BJ (cell line): ENCODE data around the gene TGFB1. TPM values are rescaled to one million over a fixed set of nuclear protein-coding genes. Genes with fewer than 3 reads are reported as not detected.

Source experiments
- CTCF ChIA-PET: fragments of 350-600 bp; formaldehyde crosslinking; extraction: SDS; loops from one replicate; lab custom pipeline; 2021; ENCODE audit warnings: antibody characterized with exemption, inconsistent platforms; lab: Yijun Ruan, JAX
- POLR2A ChIA-PET: fragments of 300-600 bp; sonication (Branson Sonifier 250); formaldehyde crosslinking; extraction: SDS; loops from one replicate; lab custom pipeline; 2021; ENCODE audit warnings: antibody characterized with exemption; lab: Charles Lee
- DNase-seq: peaks from one replicate; pipeline ENCODE4 v3.0.0-alpha.2; 2011; ENCODE audit warnings: low read depth
- H3K27me3 ChIP-seq: 2 replicates; pipeline ENCODE4 v1.6.0; 2011; ENCODE audit warnings: low read length; ENCODE audit not compliant: control insufficient read depth, insufficient read depth
- H3K36me3 ChIP-seq: 2 replicates; pipeline ENCODE4 v1.5.1; 2011; ENCODE audit warnings: low read length; ENCODE audit not compliant: control insufficient read depth, insufficient read depth
- H3K4me3 ChIP-seq: 2 replicates; pipeline ENCODE4 v1.5.1; 2011; ENCODE audit warnings: low read depth, mild to moderate bottlenecking, control low read depth, low read length
- polyA plus RNA-seq: library from polyadenylated mRNA; depleted of rRNA; stranded (reverse); fragments of >200 nt; gene quantifications from 2 replicates; pipeline ENCODE4 v1.2.3, GENCODE V29; 2011
- TF ChIP-seq, protein P1 (sequence below): IDR thresholded peaks from 2 replicates; pipeline ENCODE4 v1.5.1; 2011; ENCODE audit warnings: low read depth, mild to moderate bottlenecking, control low read depth, inconsistent platforms, low read length, moderate library complexity; ENCODE audit not compliant: insufficient read depth

The TGFB1 gene
- polyA plus RNA-seq, 1 experiment = 11.2 TPM

DNA sequence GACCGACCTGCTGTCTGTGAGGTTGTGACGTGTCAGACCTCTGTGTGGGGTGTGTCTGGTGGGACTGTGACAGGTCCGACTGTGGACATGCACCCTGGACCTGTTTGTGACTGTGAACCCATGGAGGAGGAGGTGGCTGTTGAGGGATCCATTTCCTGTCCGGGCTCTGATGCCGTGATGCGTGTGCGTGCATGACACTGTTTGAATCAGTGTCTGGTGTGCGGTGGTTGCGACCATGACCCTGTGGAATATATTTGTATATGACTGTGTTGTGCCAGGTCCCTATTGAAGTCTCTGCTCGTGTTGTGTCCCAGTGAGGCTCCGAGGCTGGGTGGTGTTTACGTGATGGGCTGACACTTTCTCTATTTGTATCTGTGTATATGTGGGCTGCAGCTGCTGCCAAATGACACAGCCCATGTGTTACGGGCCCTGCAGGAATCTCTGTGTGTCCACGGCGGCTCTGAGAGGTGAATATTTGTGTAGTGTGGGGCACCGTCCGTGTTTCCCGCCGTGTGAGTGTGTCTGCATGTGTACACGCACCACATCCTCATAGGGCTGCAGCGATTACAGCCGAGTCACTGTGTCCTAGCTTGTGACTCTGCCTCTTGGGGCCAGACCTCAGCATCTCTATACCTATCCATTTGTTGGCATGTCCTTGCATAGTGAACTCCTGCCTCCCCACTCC lies 25.4 kb downstream of the TGFB1 start:
- DNase-seq = no peak
- TF ChIP-seq, protein P1, sequence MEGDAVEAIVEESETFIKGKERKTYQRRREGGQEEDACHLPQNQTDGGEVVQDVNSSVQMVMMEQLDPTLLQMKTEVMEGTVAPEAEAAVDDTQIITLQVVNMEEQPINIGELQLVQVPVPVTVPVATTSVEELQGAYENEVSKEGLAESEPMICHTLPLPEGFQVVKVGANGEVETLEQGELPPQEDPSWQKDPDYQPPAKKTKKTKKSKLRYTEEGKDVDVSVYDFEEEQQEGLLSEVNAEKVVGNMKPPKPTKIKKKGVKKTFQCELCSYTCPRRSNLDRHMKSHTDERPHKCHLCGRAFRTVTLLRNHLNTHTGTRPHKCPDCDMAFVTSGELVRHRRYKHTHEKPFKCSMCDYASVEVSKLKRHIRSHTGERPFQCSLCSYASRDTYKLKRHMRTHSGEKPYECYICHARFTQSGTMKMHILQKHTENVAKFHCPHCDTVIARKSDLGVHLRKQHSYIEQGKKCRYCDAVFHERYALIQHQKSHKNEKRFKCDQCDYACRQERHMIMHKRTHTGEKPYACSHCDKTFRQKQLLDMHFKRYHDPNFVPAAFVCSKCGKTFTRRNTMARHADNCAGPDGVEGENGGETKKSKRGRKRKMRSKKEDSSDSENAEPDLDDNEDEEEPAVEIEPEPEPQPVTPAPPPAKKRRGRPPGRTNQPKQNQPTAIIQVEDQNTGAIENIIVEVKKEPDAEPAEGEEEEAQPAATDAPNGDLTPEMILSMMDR = no peak
- POLR2A ChIA-PET = no interaction called here
- CTCF ChIA-PET = interaction anchor here (2.7 kb wide), 1 partner anchor 24 kb away, joined by 17 read pairs; no protein-coding TSS in a partner anchor
- Histone ChIP-seq H3K27me3 (no peaks in the 10 kb centered on the region), H3K36me3 (peaks cover 27% of the 10 kb centered on the region), H3K4me3 (no peak overlapping the region)

DNA sequence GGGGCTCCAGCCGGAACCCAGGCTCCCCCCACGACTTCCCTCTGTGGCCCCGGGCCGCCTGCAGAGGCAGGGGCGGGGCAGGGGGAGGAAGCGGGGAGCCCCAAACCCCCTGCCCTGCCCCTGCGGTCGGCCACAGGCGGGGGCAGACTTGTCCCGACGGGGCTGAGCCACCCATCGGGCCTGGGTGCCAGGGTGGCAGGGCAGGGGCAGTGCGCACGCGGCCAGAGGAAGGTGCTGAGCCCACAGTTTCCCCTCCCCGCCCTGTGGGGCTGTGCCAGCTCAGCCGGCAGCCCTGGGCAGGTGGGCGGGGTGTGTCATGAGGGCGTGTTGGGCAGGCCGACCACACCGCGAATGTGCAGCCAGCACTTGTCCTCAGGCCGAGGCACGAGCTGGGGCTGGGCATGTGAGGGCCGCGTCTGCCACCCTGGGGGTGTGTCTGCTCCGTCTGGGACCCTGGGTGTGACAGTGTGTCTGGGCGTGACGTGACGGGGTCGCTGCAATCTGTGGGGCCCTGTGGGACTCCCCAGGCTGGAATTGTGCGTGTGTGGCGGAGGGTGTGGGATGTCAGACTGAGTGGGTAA lies 26.1 kb downstream of the TGFB1 start:
- POLR2A ChIA-PET = no interaction called here
- CTCF ChIA-PET = interaction anchor here (2.7 kb wide), 1 partner anchor 25 kb away, joined by 17 read pairs; no protein-coding TSS in a partner anchor
- no peak for DNase-seq
- TF ChIP-seq, protein P1 = no peak
- H3K27me3 ChIP-seq = no peaks in the 10 kb centered on the region
- no peak overlapping the region for H3K4me3 ChIP-seq
- H3K36me3 ChIP-seq = peaks cover 24% of the 10 kb centered on the region

DNA sequence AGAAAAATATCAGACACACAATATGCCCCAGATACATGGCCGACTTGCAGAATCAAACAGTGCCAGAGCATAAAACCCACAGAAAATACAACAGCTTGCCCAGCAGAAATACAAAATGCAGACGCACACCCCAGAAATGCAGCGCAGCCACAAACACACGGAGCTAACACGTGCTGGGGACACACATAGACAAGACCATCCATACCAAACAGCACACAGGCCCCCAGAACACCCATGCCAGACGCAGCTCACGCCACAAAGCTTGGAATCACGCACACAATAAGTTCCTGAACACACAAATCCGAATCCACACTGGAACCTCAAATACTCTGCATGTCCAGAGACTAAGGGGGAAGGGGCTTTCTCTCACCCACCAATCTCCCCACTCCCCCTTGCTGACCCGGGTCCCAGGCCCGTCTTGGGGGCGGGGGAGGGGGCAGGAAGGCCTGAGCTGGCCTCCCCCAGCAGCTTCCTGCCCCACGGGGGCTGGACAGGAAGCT lies 26.6 kb downstream of the TGFB1 start:
- ChIA-PET CTCF (interaction anchor here (2.7 kb wide), 1 partner anchor 25 kb away, joined by 17 read pairs; no protein-coding TSS in a partner anchor), POLR2A (no interaction called here)
- Histone ChIP-seq H3K27me3 (no peaks in the 10 kb centered on the region), H3K4me3 (no peak overlapping the region), H3K36me3 (peaks cover 24% of the 10 kb centered on the region)
- TF ChIP-seq, protein P1 = no peak
- DNase-seq = no peak

DNA sequence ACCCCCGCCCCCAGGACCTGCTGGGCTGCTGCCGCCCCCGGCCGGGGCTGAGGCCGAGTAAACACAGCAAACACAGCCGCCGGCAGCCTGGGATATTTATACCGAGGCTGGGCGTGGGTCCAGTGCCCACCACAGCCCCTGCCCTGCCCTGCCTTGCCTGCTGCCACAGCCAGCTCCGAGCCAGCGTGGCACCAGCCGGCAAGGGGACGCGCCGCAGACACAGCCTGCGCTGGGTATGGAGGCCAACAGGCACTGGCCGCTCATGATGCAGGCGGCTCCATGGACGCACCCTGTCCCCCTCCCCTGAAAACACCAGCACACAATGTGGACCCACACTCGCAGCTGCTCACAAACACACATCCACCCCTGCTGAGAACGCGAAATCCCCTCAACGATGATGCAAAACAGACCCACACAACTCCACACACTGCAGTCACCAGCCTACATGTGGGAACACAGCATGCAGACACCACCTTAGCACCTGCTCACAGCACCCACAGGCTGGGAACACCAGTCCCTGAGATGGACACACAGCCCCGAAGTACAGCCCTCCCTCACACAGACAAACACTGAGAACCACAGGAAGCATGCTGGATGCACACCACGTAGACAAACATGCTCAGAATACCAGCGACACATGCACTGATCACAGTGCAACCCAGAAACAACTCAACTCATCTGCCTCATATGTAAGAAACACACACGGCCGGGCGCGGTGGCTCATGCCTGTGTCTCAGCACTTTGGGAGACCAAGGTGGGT lies 27.6 kb downstream of the TGFB1 start:
- TF ChIP-seq, protein P1 = no peak
- H3K27me3 ChIP-seq = no peaks in the 10 kb centered on the region
- DNase-seq = peak; percentile 38
- ChIA-PET CTCF (interaction anchor here (1.7 to 5.2 kb wide), 3 partner anchors 17 to 28 kb away, joined by 3 to 69 read pairs (median 17); partner anchors contain the start of gene TGFB1), POLR2A (interaction anchor here (0.6 kb wide), 1 partner anchor 24 kb away, joined by 3 read pairs; no protein-coding TSS in a partner anchor)
- peaks cover 22% of the 10 kb centered on the region for H3K36me3 ChIP-seq
- H3K4me3 ChIP-seq = no peak overlapping the region
